Kidney glomerular epithelial cell (primary cell): ENCODE data around the gene BPNT1.
"Not testable (repeated sequence)": the region's sequence is repeated elsewhere in the genome, so short reads cannot be mapped to it uniquely, and the experiment has no call there.

ENCODE experiments used
- DNase-seq: peaks from one replicate; lab custom pipeline; 2025; lab: John Stamatoyannopoulos, UW

BPNT1 gene, protein sequence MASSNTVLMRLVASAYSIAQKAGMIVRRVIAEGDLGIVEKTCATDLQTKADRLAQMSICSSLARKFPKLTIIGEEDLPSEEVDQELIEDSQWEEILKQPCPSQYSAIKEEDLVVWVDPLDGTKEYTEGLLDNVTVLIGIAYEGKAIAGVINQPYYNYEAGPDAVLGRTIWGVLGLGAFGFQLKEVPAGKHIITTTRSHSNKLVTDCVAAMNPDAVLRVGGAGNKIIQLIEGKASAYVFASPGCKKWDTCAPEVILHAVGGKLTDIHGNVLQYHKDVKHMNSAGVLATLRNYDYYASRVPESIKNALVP

DNA sequence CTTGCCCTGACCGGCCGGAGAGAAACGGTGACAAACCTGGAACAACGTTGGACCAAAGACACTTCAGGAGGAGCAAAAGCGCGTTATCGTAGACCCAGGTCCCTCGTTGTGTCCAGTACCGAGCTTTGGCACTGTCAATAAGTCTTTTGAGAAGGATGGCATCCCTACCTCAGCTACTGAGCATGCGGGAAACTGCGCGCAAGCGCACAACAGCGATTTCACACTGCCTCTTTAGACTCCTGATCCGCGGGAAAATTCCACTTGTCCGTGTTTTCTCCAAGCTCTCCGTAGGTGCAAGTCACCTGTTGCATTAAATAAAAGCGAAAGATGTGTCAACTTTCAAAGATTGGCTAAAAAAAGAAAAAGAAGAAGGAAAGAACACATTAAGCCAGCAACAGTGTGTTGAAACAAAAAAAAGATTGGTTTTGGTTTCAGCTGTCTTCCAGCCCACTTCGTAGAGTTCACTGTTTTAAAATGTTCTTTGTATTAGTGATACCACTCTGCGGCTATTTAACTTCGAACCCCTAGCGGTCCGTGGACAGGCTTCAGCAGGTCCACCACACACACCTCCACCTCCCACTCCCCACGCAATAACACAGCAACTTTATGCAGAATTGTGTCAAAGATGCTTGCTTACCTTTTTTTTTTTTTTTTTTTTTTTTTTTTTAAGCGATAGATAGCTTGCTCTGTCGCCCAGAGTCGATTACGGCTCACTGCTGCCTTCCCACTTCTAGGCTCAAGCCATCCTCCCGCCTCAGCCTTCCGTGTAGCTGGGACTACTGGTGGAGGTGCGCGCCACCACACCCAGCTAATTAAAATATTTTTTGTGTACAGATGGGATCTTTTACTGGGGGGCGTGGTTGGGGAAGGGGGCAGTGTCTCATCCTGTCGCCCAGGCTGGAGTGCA, at the start of gene BPNT1:
Gene BPNT1, minus strand, starts transcription at position 139 of the 907 bp plus-strand sequence. CDS start 9,942 bp downstream, outside the sequence.
- DNase-seq = peak; percentile 96

DNA sequence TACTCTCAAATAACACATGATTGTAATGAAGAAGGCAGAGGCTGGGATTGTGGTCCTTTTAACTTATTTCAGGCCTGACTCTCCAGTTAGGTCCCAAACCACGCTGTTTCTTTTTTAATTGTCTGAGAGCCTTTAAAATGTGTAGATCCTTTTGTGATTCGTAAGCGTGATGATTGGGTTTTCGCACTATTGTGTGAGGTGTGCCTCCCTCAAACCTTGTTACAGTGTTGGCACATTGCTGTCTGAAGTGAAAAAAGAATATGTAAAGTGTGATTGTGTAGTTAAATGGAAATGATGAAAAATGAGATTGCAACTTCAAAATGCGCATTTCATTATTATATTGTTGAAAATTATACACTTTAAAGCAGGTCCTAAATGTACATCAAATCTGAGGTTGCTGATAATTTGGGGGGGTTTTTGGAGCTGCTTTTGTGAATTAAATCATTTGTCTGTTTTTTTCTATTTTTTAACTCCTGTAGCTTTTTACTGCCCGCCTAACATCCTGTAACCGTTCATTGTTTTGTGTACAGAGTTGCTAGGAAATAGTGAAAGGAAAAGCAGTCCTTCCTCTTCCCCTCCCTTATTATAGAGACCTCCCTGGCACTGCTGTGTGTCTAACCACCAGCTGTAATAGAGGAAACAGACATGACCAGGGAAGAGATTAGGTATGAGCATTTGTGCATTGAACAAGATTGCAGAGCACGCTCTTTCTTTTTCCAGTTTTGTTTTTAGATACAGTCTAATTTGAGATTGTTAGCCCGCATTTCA, 47.6 kb upstream of the BPNT1 start:
- DNase-seq = no peak

- no peak for DNase-seq
These were observed 46.2 kb upstream of the BPNT1 start for GRCh38 chr1:220135755-220136154.

GRCh38 chr1:220129479-220130210, 40.1 kb upstream of the BPNT1 start:
- no peak for DNase-seq

DNA sequence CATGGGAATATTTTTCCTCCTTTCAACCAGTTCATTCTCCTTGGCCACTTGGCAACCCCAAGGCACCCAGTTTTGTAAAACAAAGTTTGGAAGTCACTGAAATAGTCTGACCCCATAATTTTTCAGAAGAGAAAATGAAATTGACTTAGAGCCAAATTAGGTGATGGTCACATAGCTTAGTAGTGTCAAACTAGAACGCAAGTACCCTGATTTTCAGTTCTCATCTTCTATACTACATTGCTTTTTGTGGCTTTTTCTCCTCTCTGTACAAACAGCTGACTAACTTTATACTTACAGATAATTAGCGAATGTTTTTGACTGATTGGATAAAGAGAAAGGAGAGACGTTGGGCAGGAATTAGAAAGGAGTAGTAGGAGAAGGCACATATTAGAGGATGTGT, 37.5 kb upstream of the BPNT1 start:
- no peak for DNase-seq

DNA sequence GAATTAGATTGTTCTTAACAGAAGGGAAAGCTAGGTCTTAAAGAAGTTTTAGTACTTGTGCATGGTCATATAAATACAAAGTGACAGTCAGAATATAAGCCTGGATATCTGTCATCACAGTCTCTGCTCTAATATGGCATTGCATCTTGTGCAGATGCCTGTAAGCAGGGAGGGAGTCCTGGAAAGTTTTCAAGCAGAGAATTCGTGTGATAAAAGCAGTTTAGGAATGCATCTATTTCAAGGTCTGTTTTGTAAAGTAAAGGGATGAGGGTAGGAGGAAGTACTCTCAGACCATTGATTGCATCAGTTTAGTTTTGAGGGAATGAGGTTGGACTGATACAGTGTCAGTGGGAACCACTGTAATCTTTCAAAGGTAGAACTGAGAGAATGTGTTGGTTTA, 35.0 kb upstream of the BPNT1 start:
- no peak for DNase-seq

GRCh38 chr1:220123889-220124288, 34.3 kb upstream of the BPNT1 start:
- DNase-seq = no peak

DNA sequence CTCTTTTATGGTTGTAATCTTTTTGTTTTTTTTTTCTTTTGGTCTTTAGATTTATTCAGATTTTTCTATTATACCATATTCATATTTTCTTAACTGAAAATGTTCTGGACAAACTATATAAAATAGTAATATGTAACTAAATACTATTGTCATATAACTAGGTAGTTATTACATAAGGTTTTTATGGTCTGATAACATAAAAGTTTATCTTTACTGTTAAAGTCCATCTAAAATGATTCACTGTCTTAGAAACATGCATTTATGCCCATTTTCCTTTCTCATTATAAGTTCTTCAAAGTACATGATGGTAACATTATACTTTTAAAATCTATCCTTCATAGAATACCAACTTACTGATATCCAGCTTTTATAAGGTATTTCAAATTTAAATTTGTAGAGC, 33.5 kb upstream of the BPNT1 start:
- DNase-seq = no peak

- no peak for DNase-seq
These were observed 32.4 kb upstream of the BPNT1 start for GRCh38 chr1:220121791-220122530.

DNA sequence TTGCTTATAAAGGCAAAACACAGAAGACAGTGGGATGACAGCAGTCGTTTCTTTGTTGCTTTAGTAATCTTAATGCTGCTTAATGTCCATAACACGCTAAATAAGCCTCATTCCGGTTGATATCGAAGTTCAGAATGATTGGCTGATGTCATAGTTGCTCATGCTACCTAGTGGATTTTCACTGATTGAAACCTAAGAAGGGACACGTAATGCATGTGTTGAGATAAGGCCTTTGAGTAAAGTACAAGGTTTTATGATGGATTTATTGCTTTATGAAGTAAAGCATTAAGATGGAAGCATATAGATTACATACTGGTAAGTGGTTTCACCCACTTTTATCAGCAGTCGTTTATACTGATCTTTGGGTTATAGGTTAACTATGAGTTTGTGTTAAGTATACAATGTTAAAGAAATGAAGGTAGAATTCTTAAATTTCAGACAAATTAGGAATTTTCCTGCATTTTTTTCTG, 29.5 kb upstream of the BPNT1 start:
- DNase-seq = no peak

- DNase-seq = peak; percentile 49
These were observed 23.6 kb upstream of the BPNT1 start for GRCh38 chr1:220113136-220113695.

DNA sequence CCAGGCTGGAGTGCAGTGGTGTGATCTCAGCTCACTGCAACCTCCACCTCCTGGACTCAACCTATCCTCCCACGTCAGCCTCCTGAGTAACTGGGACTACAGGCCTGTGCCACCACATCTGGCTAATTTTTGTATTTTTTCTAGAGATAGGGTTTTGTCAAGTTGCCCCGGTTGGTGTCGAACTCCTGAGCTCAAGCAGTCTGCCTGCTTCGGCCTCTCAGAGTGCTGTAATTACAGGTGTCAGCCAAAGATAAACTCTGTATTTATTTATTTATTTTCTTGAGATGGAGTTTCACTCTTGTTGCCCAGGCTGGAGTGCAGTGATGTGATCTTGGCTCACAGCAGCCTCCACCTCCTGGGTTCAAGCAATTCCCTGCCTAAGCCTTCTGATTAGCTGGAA, 23.0 kb upstream of the BPNT1 start:
- DNase-seq = not testable (repeated sequence)

- not testable (repeated sequence) for DNase-seq
These were observed 20.9 kb upstream of the BPNT1 start for GRCh38 chr1:220110473-220110872.

DNA sequence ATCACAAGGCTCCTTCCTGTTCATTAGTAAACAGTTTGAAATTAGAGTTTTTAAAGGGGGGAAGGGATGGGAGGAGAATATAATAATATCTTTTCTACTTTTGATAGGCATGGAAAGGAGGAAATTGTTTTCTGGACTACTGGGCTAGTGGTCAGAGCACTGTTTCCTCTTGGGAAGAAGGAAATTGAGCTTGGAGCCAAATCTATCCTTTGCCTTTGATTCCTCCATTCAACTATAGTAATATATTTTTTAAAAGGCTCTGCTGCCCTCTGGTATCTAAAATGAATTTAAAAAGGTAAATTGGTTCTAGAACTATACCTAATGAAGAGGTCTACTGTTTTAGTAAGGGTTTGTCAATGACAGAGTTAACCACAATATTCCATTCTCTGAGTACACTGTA, 10.2 kb upstream of the BPNT1 start:
- DNase-seq = no peak

GRCh38 chr1:220094016-220094911, 4.7 kb upstream of the BPNT1 start, which contains the start of gene IARS2:
Gene IARS2 (plus strand): TSS chr1:220094132. CDS start chr1:220094217, 85 bp downstream.
- DNase-seq = peak; percentile 50

DNA sequence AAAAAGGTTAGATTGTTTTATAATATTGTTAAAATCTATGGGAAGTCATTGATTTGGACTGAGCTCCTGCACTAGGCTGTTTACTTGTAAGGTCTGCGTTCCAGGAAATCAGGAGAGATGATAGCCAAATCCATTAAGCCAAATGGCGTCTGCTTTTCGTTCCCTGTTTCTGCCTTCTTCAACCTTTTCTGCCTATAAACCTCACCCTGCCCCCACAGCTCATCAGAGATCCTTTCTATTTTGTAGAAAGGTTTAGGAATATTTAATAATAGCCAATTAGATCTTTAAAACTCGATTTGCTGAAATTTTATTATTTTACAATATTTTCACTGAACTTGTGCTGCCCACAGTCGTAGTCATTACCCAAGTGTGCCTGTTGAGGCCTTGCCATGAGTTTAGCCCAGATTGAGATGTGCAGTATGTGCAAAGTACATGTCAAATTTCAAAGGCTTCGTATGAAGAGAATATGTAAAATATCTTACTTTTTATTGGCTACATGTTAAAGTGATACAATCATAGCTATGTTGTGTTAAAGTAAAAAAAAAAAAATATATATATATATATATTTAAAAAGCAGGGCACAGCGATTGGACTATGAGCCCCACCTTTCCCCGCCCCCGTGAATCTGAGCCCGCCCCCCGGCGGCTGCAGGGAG, 3.9 kb upstream of the BPNT1 start:
- no peak for DNase-seq

- DNase-seq = no peak
These were observed 3.1 kb upstream of the BPNT1 start for GRCh38 chr1:220092694-220093093.

DNA sequence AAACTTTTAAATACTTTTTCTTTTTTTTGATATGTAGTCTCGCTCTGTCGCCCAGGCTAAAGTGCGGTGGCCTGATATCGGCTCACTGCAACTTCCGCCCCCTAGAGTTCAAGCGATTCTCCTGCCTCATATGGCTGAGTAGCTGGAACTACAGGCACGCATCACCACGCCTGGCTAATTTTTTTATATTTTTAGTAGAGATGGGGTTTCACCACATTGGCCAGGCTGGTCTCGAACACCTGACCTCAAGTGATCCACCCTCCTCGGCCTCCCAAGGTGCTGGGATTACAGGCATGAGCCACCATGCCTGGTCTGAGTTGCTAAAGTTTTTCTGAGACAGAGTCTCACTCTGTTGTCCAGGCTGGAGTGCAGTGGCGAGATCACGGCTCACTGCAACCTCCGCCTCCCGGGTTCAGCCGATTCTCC, 3.3 kb downstream of the BPNT1 start:
- not testable (repeated sequence) for DNase-seq

GRCh38 chr1:220084460-220084859, 5.1 kb downstream of the BPNT1 start:
- DNase-seq = no peak
